ENCODE measurements around the gene ATP10A. TPM values are rescaled to one million over a fixed set of nuclear protein-coding genes. Genes with fewer than 3 reads are reported as not detected.

Gene ATP10A
- total and polyA plus RNA-seq, 2 of the 8 experiments (the other 6 are each of a cell fraction or from before 2014, with no cell fraction given): 2.0 to 2.8 TPM

- Histone ChIP-seq H3K36me3 (ENCODE audit: control insufficient read depth in 2 of 4, insufficient read depth in 4 of 4, low read length in 3 of 4) (no peaks in the 10 kb centered on the region), H3K4ac (replicated peaks; ENCODE audit: insufficient read length, low read depth, low read length) (no peak overlapping the region), H2BK15ac (ENCODE audit: low read length) (no peak overlapping the region), H4K91ac (replicated peaks; ENCODE audit: insufficient read length, low read length) (no peak overlapping the region), H3K4me3 (ENCODE audit: extremely low read depth in 1 of 4, insufficient read depth in 2 of 4, low read depth in 3 of 4, low read length in 4 of 4) (no peak overlapping the region), H3K23me2 (ENCODE audit: low read depth, low read length) (no peaks in the 10 kb centered on the region), H3K79me1 (ENCODE audit: low read depth, low read length) (no peaks in the 10 kb centered on the region), H4K20me1 (replicated peaks in 1 of 2; ENCODE audit: control insufficient read depth in 1 of 2, insufficient read depth in 2 of 2, low read length in 2 of 2) (no peaks in the 10 kb centered on the region), H4K8ac (ENCODE audit: extremely low read depth, insufficient read depth, low read length) (no peak overlapping the region), H3K4me1 (replicated peaks in 1 of 4; ENCODE audit: control insufficient read depth in 3 of 4, insufficient read depth in 4 of 4, low read length in 3 of 4) (peaks cover 0 to 7% (median 3%) of the 10 kb centered on the region in 4 experiments; a peak in 3 of 7 replicates), H3K4me2 (ENCODE audit: insufficient read depth in 1 of 2, low read depth in 2 of 2, low read length in 2 of 2) (no peak overlapping the region), H3K56ac (replicated peaks; ENCODE audit: insufficient read length, low read depth, low read length) (no peak overlapping the region), H3K9me3 (ENCODE audit: insufficient read depth in 2 of 2, low read depth in 1 of 2, low read length in 1 of 2) (no peaks in the 10 kb centered on the region), H2BK12ac (ENCODE audit: low read depth, low read length) (no peak overlapping the region), H3K23ac (ENCODE audit: insufficient read length) (no peak overlapping the region), H2AK5ac (ENCODE audit: low read depth, low read length) (no peak overlapping the region), H3K79me2 (ENCODE audit: control insufficient read depth in 1 of 2, insufficient read depth in 2 of 2, low read length in 2 of 2) (no peaks in the 10 kb centered on the region), H2BK20ac (ENCODE audit: low read length) (no peak overlapping the region), H2BK5ac (ENCODE audit: low read depth, low read length) (no peak overlapping the region), H3K14ac (ENCODE audit: insufficient read length) (no peak overlapping the region), H3K27me3 (replicated peaks in 1 of 4; ENCODE audit: control insufficient read depth in 3 of 4, extremely low read depth in 1 of 4, insufficient read depth in 3 of 4, low read length in 3 of 4) (no peaks in the 10 kb centered on the region), H3K27ac (ENCODE audit: low read depth, low read length) (no peak overlapping the region), H4K5ac (ENCODE audit: insufficient read length, low read depth, low read length) (no peak overlapping the region), H3K18ac (ENCODE audit: extremely low read depth, low read length) (no peak overlapping the region), H2AFZ (ENCODE audit: low read length) (no peak overlapping the region), H3K9ac (replicated peaks in 1 of 4; ENCODE audit: extremely low read depth in 1 of 4, low read depth in 3 of 4, low read length in 3 of 4) (no peak overlapping the region), H2BK120ac (replicated peaks; ENCODE audit: low read depth, low read length) (no peak overlapping the region)
- DNase-seq (ENCODE audit: low read depth in 1 of 2, low spot score in 2 of 2): no peak
- FAIRE-seq: no peak
- 88% methylated on average over 9 of the region's 9 CpGs; no CpG with 5 or more reads in 1 of the 2 experiments for whole genome bisulfite sequencing, 2 experiments (ENCODE audit: extremely low coverage in 1 of 2, insufficient coverage in 1 of 2, insufficient read length in 1 of 2, insufficient replicate concordance in 2 of 2, low coverage in 1 of 2, low lambda C conversion rate in 2 of 2, missing lambda C conversion rate in 1 of 2)
- ChIA-PET CTCF (ENCODE audit: partially characterized antibody) (interaction anchor here (1.8 to 2.2 kb wide), 2 partner anchors 12 to 174 kb away, joined by 4 to 12 read pairs; no protein-coding TSS in a partner anchor), POLR2A (ENCODE audit: partially characterized antibody) (no interaction called here)
- TF ChIP-seq POU5F1 (IDR thresholded peaks at IDR 0.05; ENCODE audit: low read depth, low read length) (no peak), MAFK (IDR thresholded peaks at IDR 0.05; ENCODE audit: low read depth, low read length) (no peak), TEAD4 (IDR thresholded peaks at IDR 0.05; ENCODE audit: low read depth, low read length) (no peak), SP2 (IDR thresholded peaks at IDR 0.05; ENCODE audit: low read length) (no peak), RFX5 (IDR thresholded peaks at IDR 0.05; ENCODE audit: borderline replicate concordance, low read depth, low read length) (no peak), TAF1 (IDR thresholded peaks at IDR 0.05; ENCODE audit: low read depth, low read length) (no peak), POLR2AphosphoS5 (IDR thresholded peaks at IDR 0.05; ENCODE audit: low read depth, low read length) (no peak), CREB1 (IDR thresholded peaks at IDR 0.05) (no peak)
Observed at GRCh38 chr15:25680686-25681025, 182.5 kb downstream of the ATP10A start.

Measured in H1 (cell line).